DOHH2 (cell line): ENCODE data around the gene MED26.

Source experiments
- EZH2phosphoT487 ChIP-seq: fragments of 200-600 bp; sonication (generic); IDR thresholded peaks from 2 replicates; pipeline ENCODE4 v1.6.1; 2017; ENCODE audit warnings: borderline replicate concordance, mild to moderate bottlenecking, antibody characterized with exemption, low read length, moderate library complexity, mixed read lengths
- TF ChIP-seq, protein P1 (sequence below): fragments of 200-600 bp; sonication (generic); IDR thresholded peaks from one replicate; pipeline ENCODE4 v1.5.1; 2014; ENCODE audit warnings: antibody characterized with exemption, mild to moderate bottlenecking, low read depth, low read length; ENCODE audit not compliant: poor library complexity, severe bottlenecking

DNA sequence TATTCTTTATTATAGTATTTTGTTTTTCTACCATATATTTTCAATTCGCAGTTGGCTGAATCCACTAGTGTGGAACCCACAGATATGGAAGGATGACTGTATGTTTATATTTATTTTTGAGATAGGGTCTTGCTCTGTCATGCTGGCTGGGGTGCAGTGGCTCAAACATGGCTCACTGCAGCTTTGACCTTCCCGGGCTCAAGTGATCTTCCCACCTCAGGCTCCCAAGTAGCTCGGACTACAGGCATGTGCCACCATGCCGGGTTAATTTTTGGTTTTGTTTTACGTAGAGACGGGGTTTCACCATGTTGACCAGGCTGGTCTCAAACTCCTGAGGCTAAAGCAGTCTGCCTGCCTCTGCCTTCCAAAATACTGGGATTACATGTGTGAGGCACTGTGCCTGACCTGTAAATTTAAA is 65.4 kb downstream of the MED26 start:
- no peak for TF ChIP-seq EZH2phosphoT487
- TF ChIP-seq, protein P1, sequence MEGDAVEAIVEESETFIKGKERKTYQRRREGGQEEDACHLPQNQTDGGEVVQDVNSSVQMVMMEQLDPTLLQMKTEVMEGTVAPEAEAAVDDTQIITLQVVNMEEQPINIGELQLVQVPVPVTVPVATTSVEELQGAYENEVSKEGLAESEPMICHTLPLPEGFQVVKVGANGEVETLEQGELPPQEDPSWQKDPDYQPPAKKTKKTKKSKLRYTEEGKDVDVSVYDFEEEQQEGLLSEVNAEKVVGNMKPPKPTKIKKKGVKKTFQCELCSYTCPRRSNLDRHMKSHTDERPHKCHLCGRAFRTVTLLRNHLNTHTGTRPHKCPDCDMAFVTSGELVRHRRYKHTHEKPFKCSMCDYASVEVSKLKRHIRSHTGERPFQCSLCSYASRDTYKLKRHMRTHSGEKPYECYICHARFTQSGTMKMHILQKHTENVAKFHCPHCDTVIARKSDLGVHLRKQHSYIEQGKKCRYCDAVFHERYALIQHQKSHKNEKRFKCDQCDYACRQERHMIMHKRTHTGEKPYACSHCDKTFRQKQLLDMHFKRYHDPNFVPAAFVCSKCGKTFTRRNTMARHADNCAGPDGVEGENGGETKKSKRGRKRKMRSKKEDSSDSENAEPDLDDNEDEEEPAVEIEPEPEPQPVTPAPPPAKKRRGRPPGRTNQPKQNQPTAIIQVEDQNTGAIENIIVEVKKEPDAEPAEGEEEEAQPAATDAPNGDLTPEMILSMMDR: no peak
